NCI-H146 treated with DMSO at 0.1 percent for 48 hours (cell line): ENCODE results near the gene RNASE8.

ENCODE experiments used
- DNase-seq: peaks from one replicate; lab custom pipeline; 2025; ENCODE audit not compliant: unreplicated experiment; lab: John Stamatoyannopoulos, UW

Gene RNASE8

DNA sequence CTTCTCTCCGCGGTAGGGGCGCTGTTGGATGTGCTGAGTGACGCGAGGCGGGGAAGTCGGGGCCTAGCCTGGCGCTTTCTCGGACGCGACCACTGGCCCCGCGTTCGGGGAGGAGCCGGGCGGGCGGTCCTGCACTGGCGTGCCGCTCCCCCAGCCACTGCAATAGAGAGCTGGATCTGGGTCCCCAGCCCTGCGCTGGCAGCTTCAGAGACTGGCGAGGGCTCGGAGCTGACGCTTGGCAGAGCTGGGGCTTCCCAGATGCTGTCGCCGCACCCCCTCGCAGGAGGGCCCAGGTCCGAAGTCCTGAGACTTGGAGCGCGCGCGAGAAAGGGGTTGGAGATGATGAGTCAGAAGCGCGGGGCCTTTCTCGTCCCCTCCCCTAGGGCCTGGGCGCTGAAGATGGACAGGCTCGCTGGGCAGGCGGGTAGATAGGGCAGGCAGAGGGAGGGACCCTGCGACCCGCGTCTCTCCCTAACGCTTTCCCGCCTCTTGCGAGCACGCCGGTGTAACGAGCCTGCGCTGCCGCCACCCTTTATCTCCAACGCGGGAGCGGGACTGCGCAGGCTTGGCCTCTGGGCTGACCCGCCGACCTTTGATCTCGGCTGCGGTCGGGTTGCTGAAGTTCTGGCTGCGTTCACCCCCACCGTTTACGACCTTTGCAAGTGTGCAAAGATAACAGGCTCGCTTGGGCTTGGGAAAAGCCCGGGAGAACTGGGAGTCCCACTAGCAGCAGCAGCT lies 46.3 kb downstream of the RNASE8 start:
- DNase-seq = peak; percentile 87

- DNase-seq = peak; percentile 63
Measured at GRCh38 chr14:21104448-21105060, 46.9 kb downstream of the RNASE8 start.

DNA sequence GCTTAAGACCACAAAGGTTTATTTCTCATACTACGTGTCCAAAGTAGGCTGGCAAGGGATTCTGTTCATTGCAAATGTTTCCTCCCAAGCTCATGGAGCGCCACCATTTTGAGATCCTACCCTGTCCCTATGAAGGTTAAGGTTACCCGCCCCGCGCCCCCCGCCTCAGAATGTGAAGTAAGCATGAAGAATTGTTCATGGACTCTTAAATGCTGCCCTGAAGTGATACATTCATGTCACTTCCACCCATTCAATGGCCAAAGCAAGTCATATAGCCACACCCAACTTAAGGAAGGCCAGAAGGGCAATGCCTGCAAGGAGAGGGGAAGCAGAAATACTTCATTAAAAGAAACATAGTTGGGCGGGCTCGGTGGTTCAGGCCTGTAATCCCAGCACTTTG lies 47.5 kb downstream of the RNASE8 start:
- DNase-seq = no peak

- no peak for DNase-seq
Measured at GRCh38 chr14:21106176-21106497, 48.5 kb downstream of the RNASE8 start.

DNA sequence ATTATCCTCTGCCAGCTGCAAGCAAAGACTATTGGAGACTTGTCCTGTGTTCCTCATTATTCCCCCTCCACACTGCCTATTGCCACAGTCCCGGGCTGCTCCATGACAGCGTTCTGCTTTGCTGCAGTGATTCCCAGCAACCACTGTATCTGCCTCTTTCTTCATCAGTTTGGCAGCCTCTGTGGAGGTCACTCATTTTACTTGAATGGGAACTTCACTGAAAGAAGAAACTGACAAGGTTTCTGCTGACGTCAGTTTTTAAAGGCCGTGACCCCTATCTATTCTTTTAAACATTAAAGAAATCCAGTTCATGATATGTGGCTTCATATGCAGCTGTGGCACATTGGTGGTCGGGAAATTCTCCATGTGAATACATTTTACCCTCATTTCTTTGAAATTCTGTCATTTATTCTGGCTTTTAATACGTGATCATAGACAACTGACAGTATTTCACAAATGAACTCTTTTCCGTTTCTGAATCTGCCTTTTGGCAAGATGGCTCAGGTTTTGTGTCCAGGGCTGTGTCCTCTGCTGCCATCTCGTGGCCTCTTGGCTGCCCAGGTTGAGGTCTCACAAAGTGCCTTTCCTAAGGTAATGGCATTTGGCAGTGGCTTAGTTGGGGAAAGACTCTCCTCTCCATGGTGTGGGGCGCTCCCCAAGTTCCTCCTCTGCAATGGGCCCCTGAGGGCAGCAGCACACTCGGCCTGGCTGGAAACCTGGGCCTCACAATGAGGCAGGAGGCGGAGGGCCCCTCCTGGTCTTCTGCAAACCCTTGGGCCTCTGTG lies 49.1 kb downstream of the RNASE8 start:
- DNase-seq = peak; percentile 20

GRCh38 chr14:21107283-21107800 lies 49.7 kb downstream of the RNASE8 start:
- DNase-seq = no peak
